Neural cell (in vitro differentiated cells): ENCODE data around the gene PRDM15. TPM values are rescaled to one million over a fixed set of nuclear protein-coding genes. Genes with fewer than 3 reads are reported as not detected.

ENCODE experiments used
- H2AFZ ChIP-seq: fragments of 200-600, 300-800 bp; sonication (generic), shearing (Covaris generic); 2 replicates; pipeline ENCODE4 v1.6.0; 2014; ENCODE audit warnings: low read depth, mild to moderate bottlenecking, antibody characterized with exemption, low read length, moderate library complexity
- H3F3A ChIP-seq: fragments of 200-600 bp; shearing (Covaris generic); 2 replicates; pipeline ENCODE4 v1.6.1; 2016; ENCODE audit warnings: mild to moderate bottlenecking, moderate library complexity, mixed read lengths, antibody characterized with exemption, low read length; ENCODE audit not compliant: insufficient read depth, poor library complexity, severe bottlenecking
- H3K27ac ChIP-seq: fragments of 200-600, 300-800 bp; sonication (generic), shearing (Covaris generic); 2 replicates; pipeline ENCODE4 v1.5.1; 2014; ENCODE audit warnings: mild to moderate bottlenecking, low read length, moderate library complexity
- H3K27me3 ChIP-seq: fragments of 300-800, 200-600 bp; sonication (generic), shearing (Covaris generic); 2 replicates; pipeline ENCODE4 v1.6.0; 2014; ENCODE audit warnings: mild to moderate bottlenecking, low read depth, low read length, moderate library complexity; ENCODE audit not compliant: insufficient read depth
- H3K36me3 ChIP-seq: fragments of 300-800, 200-600 bp; sonication (generic), shearing (Covaris generic); 2 replicates; pipeline ENCODE4 v1.5.1; 2014; ENCODE audit warnings: mild to moderate bottlenecking, antibody characterized with exemption, low read length, moderate library complexity; ENCODE audit not compliant: insufficient read depth
- H3K4me2 ChIP-seq: fragments of 300-800, 200-600 bp; sonication (generic), shearing (Covaris generic); 2 replicates; pipeline ENCODE4 v1.6.0; 2014; ENCODE audit warnings: mild to moderate bottlenecking, low read length
- H3K4me3 ChIP-seq: fragments of 300-800, 200-600 bp; sonication (generic), shearing (Covaris generic); 2 replicates; pipeline ENCODE4 v1.5.1; 2014; ENCODE audit warnings: mild to moderate bottlenecking, low read length, moderate library complexity
- H3K79me2 ChIP-seq: fragments of 200-600 bp; shearing (Covaris generic); replicated peaks from 2 replicates; pipeline ENCODE4 v1.6.0; 2014; ENCODE audit warnings: mild to moderate bottlenecking, low read length, moderate library complexity; ENCODE audit not compliant: insufficient read depth
- H3K9ac ChIP-seq: fragments of 300-800, 200-600 bp; sonication (generic), shearing (Covaris generic); 2 replicates; pipeline ENCODE4 v1.6.1; 2016; ENCODE audit warnings: mild to moderate bottlenecking, low read length, mixed read lengths
- H3K9me2 ChIP-seq: fragments of 200-600 bp; shearing (Covaris generic); 2 replicates; pipeline ENCODE4 v1.6.1; 2016; ENCODE audit warnings: mild to moderate bottlenecking, low read length, mixed read lengths; ENCODE audit not compliant: insufficient read depth
- H3K9me3 ChIP-seq: fragments of 200-600, 300-800 bp; sonication (generic), shearing (Covaris generic); 2 replicates; pipeline ENCODE4 v1.6.1; 2016; ENCODE audit warnings: mild to moderate bottlenecking, mixed run types, low read length, moderate library complexity, mixed read lengths
- H4K20me1 ChIP-seq: fragments of 200-600 bp; shearing (Covaris generic); 2 replicates; pipeline ENCODE4 v1.6.1; 2016; ENCODE audit warnings: mild to moderate bottlenecking, mixed run types; ENCODE audit not compliant: insufficient read depth
- CTCF ChIP-seq: fragments of 450-650 bp; IDR thresholded peaks from 2 replicates; pipeline ENCODE4 v1.5.1; 2014; ENCODE audit warnings: antibody characterized with exemption, mild to moderate bottlenecking, moderate library complexity; ENCODE audit not compliant: poor library complexity, severe bottlenecking
- EP300 ChIP-seq: fragments of 450-650 bp; conservative IDR thresholded peaks from 2 replicates; pipeline ENCODE4 v1.6.1; 2014; ENCODE audit warnings: antibody characterized with exemption, mild to moderate bottlenecking, moderate library complexity; ENCODE audit not compliant: poor library complexity, severe bottlenecking
- EZH2 ChIP-seq: fragments of 200-600, 300-800 bp; shearing (Covaris generic), sonication (generic); IDR thresholded peaks from 2 replicates; pipeline ENCODE4 v1.6.1; 2014; ENCODE audit warnings: antibody characterized with exemption, low read length, borderline replicate concordance, mild to moderate bottlenecking; ENCODE audit not compliant: insufficient read depth, poor library complexity, severe bottlenecking
- MXI1 ChIP-seq: fragments of 450-650 bp; conservative IDR thresholded peaks from 2 replicates; pipeline ENCODE4 v1.6.1; 2014; ENCODE audit warnings: antibody characterized with exemption, mild to moderate bottlenecking; ENCODE audit not compliant: poor library complexity, severe bottlenecking
- POLR2AphosphoS5 ChIP-seq: IDR thresholded peaks from 2 replicates; pipeline ENCODE4 v1.6.1; 2012
- RAD21 ChIP-seq: fragments of 450-650 bp; conservative IDR thresholded peaks from 2 replicates; pipeline ENCODE4 v1.6.1; 2014; ENCODE audit warnings: antibody characterized with exemption, mild to moderate bottlenecking, moderate library complexity
- SMC3 ChIP-seq: fragments of 450-650 bp; conservative IDR thresholded peaks from 2 replicates; pipeline ENCODE4 v1.6.1; 2014; ENCODE audit warnings: antibody characterized with exemption, mild to moderate bottlenecking, moderate library complexity; ENCODE audit not compliant: poor library complexity
- TAF1 ChIP-seq: IDR thresholded peaks from 2 replicates; pipeline ENCODE4 v1.6.1; 2012; ENCODE audit warnings: low read depth
- polyA plus RNA-seq: library from polyadenylated mRNA; depleted of rRNA; stranded (reverse); fragments of >200 nt; gene quantifications from 2 replicates; pipeline ENCODE4 v1.2.3, GENCODE V29; 2014
- TF ChIP-seq, protein P1 (sequence below): IDR thresholded peaks from 2 replicates; pipeline ENCODE4 v1.6.1; 2012; ENCODE audit warnings: borderline replicate concordance

PRDM15 gene
- polyA plus RNA-seq, 1 donor from 2014 or later: 4.1 TPM

DNA sequence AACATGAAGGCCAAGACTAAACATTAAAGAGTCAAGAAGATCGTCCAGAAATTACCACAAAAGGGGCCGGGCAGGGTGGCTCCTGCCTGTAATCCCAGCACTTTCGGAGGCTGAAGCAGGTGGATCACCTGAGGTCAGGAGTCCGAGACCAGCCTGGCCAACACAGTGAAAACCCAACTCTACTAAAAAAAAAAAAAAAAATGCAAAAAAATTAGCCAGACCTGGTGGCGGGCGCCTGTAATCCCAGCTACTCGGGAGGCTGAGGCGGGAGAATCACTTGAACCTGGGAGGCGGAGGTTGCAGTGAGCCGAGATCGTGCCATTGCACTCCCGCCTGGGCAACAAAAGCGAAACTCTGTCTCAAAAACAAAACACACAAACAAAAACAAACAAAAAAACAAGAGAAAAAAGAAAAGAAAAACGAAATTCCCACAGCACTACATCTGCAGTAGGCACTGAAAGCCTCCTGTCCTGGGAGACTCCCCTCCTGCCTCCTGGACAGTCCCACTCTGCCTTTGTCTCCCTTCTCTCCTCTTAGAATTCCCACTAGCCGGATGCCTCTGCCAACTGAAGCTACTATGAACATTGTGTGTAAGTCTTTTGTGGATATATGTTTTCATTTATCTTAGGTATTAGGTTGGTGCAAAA is 94.6 kb downstream of the PRDM15 start:
- Histone ChIP-seq H4K20me1 (no peaks in the 10 kb centered on the region), H3K4me3 (no peak overlapping the region), H3K9ac (no peak overlapping the region), H3K79me2 (no peaks in the 10 kb centered on the region), H3K9me2 (no peaks in the 10 kb centered on the region), H3K36me3 (no peaks in the 10 kb centered on the region), H3K27ac (no peak overlapping the region), H3F3A (no peaks in the 10 kb centered on the region), H2AFZ (no peak overlapping the region), H3K4me2 (no peak overlapping the region), H3K27me3 (no peaks in the 10 kb centered on the region), H3K9me3 (no peaks in the 10 kb centered on the region)
- no peak for TF ChIP-seq TAF1
- TF ChIP-seq CTCF: no peak
- TF ChIP-seq SMC3: no peak
- TF ChIP-seq, protein P1, sequence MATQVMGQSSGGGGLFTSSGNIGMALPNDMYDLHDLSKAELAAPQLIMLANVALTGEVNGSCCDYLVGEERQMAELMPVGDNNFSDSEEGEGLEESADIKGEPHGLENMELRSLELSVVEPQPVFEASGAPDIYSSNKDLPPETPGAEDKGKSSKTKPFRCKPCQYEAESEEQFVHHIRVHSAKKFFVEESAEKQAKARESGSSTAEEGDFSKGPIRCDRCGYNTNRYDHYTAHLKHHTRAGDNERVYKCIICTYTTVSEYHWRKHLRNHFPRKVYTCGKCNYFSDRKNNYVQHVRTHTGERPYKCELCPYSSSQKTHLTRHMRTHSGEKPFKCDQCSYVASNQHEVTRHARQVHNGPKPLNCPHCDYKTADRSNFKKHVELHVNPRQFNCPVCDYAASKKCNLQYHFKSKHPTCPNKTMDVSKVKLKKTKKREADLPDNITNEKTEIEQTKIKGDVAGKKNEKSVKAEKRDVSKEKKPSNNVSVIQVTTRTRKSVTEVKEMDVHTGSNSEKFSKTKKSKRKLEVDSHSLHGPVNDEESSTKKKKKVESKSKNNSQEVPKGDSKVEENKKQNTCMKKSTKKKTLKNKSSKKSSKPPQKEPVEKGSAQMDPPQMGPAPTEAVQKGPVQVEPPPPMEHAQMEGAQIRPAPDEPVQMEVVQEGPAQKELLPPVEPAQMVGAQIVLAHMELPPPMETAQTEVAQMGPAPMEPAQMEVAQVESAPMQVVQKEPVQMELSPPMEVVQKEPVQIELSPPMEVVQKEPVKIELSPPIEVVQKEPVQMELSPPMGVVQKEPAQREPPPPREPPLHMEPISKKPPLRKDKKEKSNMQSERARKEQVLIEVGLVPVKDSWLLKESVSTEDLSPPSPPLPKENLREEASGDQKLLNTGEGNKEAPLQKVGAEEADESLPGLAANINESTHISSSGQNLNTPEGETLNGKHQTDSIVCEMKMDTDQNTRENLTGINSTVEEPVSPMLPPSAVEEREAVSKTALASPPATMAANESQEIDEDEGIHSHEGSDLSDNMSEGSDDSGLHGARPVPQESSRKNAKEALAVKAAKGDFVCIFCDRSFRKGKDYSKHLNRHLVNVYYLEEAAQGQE: no peak
- TF ChIP-seq EZH2: no peak
- no peak for TF ChIP-seq POLR2AphosphoS5
- TF ChIP-seq RAD21: no peak
- no peak for TF ChIP-seq EP300
- TF ChIP-seq MXI1: no peak

GRCh38 chr21:41783476-41784180 is 95.5 kb downstream of the PRDM15 start:
- H3K9me2 ChIP-seq: no peaks in the 10 kb centered on the region
- no peak for TF ChIP-seq EP300
- no peak for TF ChIP-seq RAD21
- no peak for TF ChIP-seq POLR2AphosphoS5
- no peak for TF ChIP-seq TAF1
- TF ChIP-seq SMC3: no peak
- TF ChIP-seq MXI1: no peak
- TF ChIP-seq EZH2: no peak
- no peak for TF ChIP-seq CTCF
- TF ChIP-seq, protein P1: no peak
- H3K9me3 ChIP-seq: no peaks in the 10 kb centered on the region
- H3K9ac ChIP-seq: no peak overlapping the region
- H3F3A ChIP-seq: no peaks in the 10 kb centered on the region
- no peak overlapping the region for H3K27ac ChIP-seq
- peaks cover 3% of the 10 kb centered on the region for H3K27me3 ChIP-seq
- H3K79me2 ChIP-seq: no peaks in the 10 kb centered on the region
- no peaks in the 10 kb centered on the region for H4K20me1 ChIP-seq
- H3K36me3 ChIP-seq: no peaks in the 10 kb centered on the region
- no peak overlapping the region for H3K4me2 ChIP-seq
- H3K4me3 ChIP-seq: no peak overlapping the region
- no peak overlapping the region for H2AFZ ChIP-seq
